GM19467 (cell line): ENCODE results near the gene SPRY4.
"Not testable (repeated sequence)": the region's sequence is repeated elsewhere in the genome, so short reads cannot be mapped to it uniquely, and the experiment has no call there.

Source experiments
- ATAC-seq: cut with Tn5 transposase; IDR thresholded peaks from one replicate; pipeline ENCODE4 v1.9.1; 2021; ENCODE audit warnings: mild to moderate bottlenecking, moderate library complexity; ENCODE audit not compliant: unreplicated experiment

The SPRY4 gene

DNA sequence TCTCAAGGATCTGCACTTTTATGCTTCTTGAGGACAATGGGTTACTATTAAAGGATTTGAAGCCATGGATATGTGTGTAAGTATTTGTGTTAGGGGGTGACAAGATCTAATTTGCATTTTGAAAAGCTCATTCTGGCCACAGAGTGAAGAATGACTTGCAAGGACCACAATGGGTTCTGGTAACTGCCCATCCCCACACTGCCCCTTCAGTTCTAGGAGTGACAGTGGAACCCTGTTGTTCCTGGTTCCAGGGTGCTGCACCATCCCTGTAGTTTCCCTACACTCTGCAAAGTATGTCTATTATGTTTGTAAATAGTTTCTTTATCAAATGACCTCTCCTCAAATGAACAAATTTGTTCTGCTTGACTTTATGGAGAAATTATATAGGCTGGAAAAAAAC is 9.7 kb upstream of the SPRY4 start:
- no peak for ATAC-seq

DNA sequence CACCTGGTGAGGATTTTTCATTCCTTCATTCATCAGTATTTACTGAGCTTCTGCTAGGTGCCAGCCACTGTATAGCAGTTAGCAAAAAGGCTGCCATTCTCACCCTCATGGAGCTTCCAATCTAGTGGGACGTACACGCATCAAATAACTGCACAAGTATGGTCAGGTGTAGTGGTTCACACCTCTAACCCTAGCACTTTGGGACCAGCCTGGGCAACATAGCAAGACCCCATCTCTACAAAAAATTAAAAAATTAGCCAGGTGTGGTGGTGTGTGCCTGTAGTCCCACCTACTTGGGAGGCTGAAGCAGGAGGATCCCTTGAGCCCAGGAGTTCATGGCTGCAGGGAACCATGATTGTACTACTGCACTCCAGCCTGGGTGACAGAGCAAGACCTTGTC is 8.9 kb upstream of the SPRY4 start:
- not testable (repeated sequence) for ATAC-seq

DNA sequence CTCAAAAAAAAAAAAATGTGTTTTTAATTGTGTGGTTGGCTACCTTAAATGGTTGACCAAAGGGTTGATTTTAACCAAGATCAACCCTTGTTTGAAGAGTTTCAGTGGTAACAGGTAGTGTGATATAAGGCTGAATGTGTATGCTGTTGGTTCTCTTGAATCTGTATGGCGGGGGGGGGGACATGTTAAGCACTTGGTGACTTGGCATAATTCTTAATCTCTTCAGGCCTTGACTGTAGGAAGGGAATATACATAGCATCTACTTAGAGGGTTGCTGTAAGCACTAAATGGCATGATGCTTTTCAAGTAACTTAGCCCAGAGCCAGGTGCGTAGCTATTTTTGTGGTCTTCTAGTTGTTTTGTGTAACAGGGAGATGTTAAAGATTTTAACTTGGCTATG is 5.6 kb upstream of the SPRY4 start:
- ATAC-seq = no peak

DNA sequence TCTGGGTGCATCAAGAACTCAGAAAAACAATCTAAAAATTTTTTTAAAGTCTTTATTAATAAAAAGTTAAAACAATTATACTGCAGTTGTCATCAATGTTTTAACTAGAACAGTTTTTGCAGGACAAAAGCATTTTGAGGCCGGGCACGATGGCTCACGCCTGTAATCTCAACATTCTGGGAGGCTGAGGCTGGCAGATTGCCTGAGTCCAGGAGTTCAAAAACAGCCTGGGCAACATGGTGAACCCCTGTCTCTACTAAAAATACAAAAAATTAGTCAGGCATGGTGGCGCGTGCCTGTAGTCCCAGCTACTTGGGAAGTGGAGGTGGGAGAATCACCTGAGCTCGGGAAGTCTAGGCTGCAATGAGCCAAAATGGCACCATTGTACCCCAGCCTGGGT is 5.2 kb upstream of the SPRY4 start:
- ATAC-seq = no peak

DNA sequence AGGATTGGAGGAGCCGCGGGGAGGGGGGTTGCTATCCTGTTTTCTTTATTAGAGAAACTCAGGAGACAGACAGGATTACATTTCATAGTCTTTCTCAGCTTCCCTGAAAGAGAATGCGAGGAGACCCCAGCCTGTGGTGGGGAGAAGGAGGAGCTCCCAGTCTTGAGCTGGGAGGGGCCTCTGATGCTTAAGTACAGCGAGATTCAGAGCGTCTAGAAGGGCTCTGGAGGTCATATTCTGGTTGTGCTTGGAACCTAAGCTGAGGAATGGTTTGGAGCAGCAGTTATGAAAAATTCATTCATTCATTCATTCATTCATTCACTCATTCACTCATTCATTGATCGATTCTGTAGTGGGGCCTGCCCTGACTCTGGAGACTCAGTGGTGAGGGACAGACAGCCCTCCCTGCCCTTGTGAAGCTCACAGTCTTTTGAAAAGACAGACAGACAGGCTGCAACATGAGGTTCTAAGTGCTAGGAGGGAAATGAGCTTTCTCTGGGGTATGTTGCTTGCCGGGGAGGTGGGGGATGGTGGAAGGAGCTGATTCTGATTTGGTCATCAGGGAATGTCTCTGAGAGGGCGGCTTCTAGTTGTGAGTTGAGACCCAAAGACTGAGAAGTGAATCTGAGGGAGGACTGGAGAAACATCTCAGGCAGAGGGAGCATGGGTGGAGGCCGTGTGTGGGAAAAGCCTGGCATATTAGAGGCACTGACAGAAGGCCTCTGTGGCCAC is 2.5 kb upstream of the SPRY4 start:
- ATAC-seq = no peak

DNA sequence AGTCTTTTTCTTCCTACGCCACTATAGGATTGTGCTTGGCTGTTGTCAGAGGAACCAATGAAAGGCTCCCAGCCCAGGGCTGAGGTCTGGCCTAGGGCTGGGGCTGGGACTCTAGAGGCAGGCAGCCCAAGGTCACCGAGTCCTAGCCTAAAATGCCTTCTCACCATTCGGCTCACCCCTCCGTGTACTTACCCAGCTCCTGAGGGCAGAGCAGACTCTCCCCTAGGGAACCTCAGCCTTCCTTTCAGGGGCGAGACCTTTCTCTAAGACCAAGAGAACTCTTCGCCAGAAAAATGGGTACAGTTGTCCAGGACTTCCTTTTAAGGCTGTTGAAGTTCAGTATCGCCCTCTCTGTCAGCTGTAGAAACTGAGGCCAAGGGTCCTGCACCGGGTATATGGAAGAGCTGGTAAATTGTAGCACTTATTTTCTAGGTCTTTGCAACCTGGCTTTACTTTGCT is 1.7 kb upstream of the SPRY4 start:
- ATAC-seq = no peak

DNA sequence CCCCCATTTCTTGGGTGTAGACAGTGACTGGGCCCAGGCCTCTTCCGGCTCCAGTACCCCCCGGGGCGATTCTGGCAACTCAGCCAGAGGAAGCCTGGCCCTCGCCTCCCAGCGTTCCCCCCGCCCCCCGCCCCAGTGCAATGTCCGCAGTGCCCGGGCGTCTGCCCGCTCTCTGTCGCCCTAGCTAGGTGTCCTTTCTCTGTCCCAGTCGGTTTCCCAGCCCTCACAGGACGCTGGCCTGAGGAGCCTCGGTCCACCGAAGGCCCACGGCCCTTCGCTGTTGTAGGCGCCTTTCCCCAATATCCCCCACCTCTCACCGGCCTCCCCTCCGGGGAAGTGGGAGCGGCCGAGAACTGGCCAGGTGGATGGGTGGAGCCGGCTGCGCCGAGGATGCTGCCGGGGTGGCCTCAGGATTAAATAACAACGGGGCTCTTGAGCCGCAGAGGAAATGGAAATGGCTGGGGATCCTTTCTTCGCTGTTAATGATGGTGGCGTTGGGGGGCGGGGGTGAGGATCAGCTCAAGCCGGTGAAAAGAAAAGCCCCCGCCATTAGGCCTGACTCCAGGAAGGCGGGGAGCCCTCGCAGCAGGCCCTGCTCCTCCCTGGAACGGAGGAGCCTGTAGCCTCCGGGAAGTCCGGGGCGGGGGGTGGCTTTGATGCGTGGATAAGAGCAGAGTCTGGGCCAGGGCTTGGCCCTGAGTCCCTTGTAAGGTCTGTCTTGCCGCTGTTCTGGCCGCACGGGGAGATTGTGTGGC is 1.1 kb upstream of the SPRY4 start:
- no peak for ATAC-seq

DNA sequence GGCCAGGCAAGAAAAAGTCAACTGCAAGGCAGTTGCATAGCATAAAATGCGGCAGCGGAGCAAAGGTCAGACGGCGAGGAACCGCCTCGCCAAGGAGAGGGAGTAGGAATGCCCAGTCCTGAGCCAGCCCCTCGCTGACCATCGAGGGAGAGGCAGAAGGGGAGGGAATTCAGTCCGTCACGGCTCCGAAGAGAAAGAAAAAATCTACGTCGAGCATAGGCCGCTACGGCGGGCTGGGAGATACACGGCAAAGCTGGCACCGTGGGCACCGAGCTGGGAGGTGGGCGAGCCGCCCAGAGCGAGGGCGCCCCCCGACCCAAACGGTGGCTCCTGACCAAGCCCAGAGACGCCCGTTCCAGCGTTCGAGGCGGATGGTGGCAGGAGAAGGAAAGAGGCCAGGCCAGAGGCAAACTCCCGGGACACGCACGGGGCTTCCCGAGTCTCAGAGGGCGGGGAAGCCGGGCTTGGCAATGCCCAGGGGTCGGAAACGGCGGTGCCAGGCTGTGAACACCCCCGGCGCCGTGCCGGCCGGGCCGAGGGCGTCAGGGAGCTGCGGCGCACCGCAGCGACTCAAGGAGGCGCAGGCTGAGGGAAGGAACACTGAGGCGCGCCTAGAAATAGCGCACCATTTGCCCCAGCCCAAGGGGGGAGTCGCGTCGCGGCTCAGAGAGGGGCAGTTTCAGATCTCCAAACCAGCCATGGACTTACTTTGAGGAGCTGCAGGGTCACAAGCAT is 518 bp downstream of the SPRY4 start:
- peak; percentile 39 for ATAC-seq

DNA sequence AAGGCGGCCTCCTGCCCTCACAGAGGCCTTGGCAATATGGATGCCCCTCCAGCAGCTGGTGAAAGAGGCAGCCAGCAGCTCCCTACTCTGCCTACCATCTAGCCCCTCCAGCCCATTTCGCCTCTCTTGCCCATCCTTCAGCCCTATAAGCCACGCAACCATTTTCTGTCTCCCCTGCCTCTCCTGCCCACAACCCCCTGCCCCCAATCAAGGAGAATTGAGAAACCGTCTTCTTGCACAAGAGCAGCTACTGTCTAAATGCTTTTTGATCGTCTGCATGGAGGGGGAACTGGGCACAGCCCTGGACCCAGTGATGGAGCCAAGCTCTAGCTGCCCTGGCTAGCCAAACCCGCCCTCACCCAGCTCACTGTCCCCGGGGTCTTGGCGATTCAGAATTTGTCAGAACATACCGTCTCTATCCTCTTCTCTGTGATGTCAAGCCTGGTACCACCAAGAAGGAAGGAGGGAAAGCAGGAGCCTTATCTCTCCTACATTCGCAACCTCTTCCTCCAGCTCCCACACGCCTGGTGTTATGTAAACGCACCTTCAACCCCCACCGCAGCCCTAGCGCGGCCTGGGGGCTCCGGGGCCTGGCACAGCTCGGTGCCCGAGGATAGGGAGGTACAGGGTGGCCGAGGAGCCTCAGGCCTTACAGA is 1.2 kb downstream of the SPRY4 start:
- no peak for ATAC-seq

DNA sequence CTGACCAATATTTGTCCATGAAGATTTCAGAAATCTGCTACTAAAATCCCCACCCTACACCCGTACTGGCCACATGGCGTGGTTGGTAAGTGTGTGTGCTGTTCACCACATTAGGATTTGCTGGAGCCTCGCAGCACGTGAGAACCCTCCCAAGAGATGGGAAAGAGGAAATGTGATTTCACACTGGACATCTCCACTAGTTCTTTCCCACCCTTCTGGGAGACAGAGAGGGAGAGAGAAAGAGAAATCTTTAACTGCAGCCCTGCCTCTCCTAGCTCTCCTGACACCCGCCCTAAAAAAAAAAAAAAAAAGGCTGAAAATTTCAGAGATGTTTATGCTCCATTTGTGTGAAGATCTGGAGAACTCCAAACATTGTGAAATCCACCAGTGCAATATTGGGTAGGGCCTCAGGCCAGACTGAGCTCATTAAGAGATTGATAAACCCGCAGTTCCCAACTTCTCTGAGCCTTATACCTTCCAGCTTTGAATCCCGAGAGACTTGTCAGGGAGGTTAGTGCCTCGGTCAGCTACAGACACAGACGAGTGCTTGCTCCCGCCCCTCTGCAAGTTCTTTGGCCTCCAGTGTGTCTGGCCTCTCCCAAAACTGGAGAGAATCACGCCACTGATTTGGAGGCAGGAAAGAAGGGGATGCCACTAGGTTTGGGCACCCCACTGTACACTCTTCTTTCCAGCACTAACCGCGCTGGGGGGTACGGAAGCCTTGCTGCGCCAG is 1.9 kb downstream of the SPRY4 start:
- ATAC-seq = no peak

DNA sequence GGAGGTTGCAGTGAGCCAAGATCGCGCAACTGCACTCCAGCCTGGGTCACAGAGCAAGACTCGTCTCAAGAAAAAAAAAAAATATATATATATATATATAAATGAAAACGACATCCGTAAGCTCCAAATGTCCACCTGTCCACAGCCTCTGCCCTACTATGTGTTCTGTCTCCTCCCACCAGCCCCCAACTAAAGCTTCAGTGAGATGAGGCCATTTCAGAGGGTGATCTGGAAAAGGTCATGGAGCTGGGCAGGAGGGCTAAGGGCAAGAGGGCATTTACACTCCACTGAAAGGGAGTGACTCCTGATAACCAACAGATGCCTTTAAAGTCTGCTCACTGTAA is 2.4 kb downstream of the SPRY4 start:
- no peak for ATAC-seq

DNA sequence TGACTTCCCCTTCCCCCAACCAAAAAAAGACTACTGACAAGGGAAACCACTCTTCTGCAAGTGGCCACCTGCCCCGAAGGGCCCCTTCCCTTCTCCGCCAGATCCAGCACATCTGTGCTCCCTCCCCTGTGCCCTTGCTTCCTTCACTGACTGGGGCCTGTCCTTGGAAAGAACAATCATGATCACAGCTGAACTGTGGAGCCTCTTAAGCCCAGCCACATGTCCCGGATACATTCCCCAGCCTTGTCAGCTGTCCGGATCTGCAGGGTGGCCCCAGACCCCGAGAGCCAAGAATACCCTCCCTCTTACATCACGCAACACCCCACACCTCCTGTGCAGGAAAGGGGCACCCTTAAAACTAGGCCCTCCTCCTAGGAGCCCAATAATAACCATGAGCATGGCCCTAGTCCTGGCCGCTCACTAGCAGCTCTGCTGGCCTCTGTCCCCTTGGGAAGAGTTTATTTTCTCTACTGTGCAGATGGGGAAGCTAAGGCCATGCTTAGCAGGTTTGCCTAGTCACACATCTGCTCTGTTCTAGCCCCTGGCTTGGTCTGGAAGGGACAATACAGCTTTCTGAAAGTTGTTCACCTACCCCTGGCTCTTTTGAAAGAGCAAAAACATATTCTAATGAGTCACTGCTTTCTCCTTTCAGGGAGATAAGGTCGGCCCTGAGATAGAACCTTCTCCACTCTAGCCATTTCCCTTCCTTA is 3.8 kb downstream of the SPRY4 start:
- ATAC-seq = no peak

DNA sequence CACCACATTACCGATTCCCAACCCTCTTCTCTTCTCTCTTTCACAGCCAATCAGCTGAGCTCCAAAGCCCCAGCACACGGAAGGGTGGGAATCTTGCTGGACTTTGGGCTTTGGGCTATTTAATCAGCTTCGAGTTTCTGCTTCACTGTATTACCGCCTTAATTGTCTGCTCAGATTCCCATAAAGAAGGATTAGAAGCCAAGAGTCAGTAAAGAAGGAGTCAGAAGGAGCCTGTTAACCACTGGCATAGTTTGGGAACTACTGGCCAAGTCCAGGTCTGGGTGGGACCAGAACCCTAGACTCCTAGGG is 4.4 kb downstream of the SPRY4 start:
- no peak for ATAC-seq

DNA sequence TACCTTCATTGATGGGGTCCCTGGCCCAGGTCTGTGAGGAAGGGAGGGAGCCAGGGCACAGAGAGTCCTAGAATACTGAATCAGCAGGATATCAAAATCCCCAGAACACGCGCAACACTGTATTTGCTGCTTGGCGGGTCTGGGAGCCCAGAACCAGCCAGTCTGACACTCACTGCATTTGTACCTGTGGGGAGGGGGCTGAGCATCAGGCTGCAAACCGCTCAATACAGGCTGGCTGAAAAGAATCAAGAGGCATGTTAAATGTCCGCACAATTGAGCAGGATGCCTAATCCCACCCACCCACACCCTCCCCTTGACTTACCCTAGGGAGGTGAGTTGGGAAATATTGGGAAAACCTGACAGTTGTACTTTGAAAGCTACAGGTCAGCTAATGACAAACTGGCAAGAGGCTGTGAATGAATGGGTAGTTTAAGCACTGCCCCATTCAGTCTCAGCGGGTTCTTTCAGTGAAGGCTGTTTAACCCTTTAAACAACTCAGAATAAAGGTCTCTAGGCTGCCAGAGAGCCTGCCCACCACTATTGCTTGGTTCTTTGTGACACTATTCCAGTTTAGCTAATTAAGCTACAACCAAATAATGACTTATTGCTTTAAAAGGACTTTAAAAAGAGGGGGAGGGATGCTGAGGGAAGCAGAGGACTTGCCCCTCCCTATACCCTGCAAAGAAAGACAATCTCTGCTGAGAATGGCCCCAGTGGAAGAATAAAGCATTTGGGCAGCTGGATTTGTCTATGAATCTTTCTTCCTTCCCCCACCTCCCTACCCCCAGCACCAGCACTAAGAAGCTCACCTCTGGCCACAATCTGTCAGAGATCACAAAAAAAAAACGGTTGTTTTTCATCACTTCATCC is 5.0 kb downstream of the SPRY4 start:
- ATAC-seq = no peak

DNA sequence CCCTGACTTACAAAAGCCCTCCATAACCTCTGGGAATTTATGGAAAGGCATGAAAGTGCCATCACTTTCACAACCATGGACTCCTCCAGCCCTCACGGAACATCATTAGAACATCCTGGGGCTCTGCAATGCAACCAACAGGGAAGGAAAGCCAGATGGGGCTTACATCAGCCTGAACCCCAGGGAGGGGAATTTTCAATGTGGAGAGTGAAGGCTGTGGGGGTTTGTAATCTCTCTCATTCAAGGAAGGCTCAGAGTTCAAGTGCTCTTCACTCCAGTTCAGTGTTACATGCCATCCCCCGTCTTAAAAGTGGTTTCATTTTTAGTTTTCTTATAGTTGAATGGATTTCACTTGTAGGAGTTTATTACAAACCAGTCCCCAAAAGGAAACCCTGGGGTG is 5.7 kb downstream of the SPRY4 start:
- no peak for ATAC-seq

DNA sequence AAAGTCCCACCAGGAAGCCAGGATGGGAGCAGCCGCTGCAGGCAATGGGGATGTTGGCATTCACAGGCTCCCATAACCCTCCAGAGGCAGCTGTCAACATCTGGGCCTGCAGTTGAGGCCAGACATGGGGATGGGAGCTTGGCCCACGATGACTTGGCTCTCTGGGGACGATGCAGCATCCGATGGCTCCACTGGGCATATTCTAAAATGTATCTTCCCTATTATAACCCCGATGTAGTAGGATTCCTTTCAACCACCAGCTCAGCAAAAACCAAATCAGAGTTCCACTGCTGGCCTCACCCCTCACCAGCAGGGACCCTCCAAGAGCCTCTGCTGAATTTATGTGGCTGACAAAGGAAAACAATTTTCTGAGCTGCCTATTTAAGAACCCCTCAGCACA is 7.1 kb downstream of the SPRY4 start:
- ATAC-seq = no peak

DNA sequence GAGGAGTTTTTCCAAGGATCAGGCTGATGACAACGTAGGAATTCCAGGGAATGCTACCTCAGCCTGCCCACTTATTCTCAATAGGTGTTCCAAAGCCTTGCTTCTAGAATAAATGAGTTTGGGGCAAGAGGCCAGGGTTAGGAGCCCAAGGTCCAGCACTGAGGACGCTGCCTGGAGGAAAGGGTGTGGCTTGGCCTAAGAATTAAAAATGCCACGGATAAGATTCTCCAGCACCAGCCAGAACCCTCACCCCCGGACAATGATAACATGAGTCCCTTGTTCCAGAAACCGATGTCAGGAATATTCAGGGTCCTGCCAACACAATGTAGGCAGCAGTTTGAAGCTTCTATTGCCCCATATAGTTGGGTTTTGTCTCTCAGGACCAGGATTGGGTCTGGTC is 7.6 kb downstream of the SPRY4 start:
- no peak for ATAC-seq

DNA sequence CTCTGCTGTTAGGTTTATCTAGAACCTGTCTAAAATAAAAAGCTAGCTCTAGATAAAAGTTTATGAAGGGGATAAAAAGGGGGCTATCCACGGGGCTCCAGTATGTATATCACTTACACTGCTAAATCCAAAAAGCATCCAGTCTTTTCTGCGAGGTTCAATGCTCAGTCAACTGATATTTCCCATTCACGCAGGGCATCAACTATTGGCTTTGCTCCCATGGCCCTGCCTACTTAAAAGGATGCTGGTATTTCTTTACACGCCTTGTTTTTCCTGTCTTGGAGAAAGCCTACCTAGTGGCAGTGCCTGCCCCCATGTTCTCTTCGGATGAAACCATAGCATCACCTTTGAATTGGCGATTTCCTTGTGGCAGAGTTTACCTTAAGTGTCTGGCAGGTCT is 8.1 kb downstream of the SPRY4 start:
- ATAC-seq = no peak

DNA sequence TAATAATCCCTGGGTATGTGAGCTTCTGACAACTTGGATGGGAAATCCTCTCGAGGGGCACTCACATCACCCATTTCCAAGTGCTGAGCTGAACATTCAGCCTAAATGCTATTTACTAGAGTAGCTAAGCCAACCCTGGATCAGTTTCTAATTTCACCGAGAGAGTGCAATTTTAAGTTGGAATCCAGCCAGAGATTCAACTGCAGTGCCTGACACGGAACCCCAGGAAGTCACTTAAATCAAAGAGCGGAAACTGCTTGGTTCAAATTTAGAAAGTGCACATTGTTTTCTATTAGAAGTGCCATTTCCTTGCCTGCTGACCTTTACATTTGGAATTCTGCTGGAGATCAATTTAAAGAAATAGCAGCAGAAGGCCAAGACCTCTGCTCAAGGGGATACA is 8.8 kb downstream of the SPRY4 start:
- no peak for ATAC-seq
